ENCODE results near the gene BHMT.
"Not testable (repeated sequence)": the region's sequence is repeated elsewhere in the genome, so short reads cannot be mapped to it uniquely, and the experiment has no call there.

The BHMT gene

GRCh38 chr5:79111960-79112702, 522 bp downstream of the BHMT start:
- DNase-seq (ENCODE audit: low read depth in 2 of 3, low spot score in 1 of 3): no peak

- no peak for DNase-seq (ENCODE audit: low read depth in 2 of 3, low spot score in 1 of 3)
Measured at GRCh38 chr5:79112703-79113058, 1.1 kb downstream of the BHMT start.

GRCh38 chr5:79119486-79119885, 7.9 kb downstream of the BHMT start:
- no peak for DNase-seq (ENCODE audit: low read depth in 2 of 3, low spot score in 1 of 3)

- DNase-seq (ENCODE audit: low read depth in 2 of 3, low spot score in 1 of 3): no peak
Measured at GRCh38 chr5:79120221-79120620, 8.6 kb downstream of the BHMT start.

- DNase-seq (ENCODE audit: low read depth in 2 of 3, low spot score in 1 of 3): no peak
Measured at GRCh38 chr5:79122973-79123372, 11.4 kb downstream of the BHMT start.

GRCh38 chr5:79124607-79125006, 13.0 kb downstream of the BHMT start:
- DNase-seq (ENCODE audit: low read depth in 2 of 3, low spot score in 1 of 3): no peak

GRCh38 chr5:79130781-79131180, 19.2 kb downstream of the BHMT start:
- no peak for DNase-seq (ENCODE audit: low read depth in 2 of 3, low spot score in 1 of 3)

- DNase-seq (ENCODE audit: low read depth in 2 of 3, low spot score in 1 of 3): no peak
Measured at GRCh38 chr5:79133121-79133656, 21.6 kb downstream of the BHMT start.

- peak; percentile 50 to 72 (median 57) for DNase-seq (ENCODE audit: low read depth in 2 of 3, low spot score in 1 of 3)
Measured at GRCh38 chr5:79133657-79134451, 22.2 kb downstream of the BHMT start.

- no peak for DNase-seq (ENCODE audit: low read depth in 2 of 3, low spot score in 1 of 3)
Measured at GRCh38 chr5:79135790-79136553, 24.4 kb downstream of the BHMT start.

GRCh38 chr5:79136618-79137017, 25.0 kb downstream of the BHMT start:
- no peak for DNase-seq (ENCODE audit: low read depth in 2 of 3, low spot score in 1 of 3)

GRCh38 chr5:79140553-79140952, 28.9 kb downstream of the BHMT start:
- no peak for DNase-seq (ENCODE audit: low read depth in 2 of 3, low spot score in 1 of 3)

- no peak for DNase-seq (ENCODE audit: low read depth in 2 of 3, low spot score in 1 of 3)
Measured at GRCh38 chr5:79143684-79144379, 32.2 kb downstream of the BHMT start.

- no peak for DNase-seq (ENCODE audit: low read depth in 2 of 3, low spot score in 1 of 3)
Measured at GRCh38 chr5:79147076-79147475, 35.5 kb downstream of the BHMT start.

- no peak for DNase-seq (ENCODE audit: low read depth in 2 of 3, low spot score in 1 of 3)
Measured at GRCh38 chr5:79149433-79149832, 37.8 kb downstream of the BHMT start.

- no peak for DNase-seq (ENCODE audit: low read depth in 2 of 3, low spot score in 1 of 3)
Measured at GRCh38 chr5:79151942-79152671, 40.5 kb downstream of the BHMT start.

- DNase-seq (ENCODE audit: low read depth in 2 of 3, low spot score in 1 of 3): no peak
Measured at GRCh38 chr5:79157305-79157704, 45.7 kb downstream of the BHMT start.

- not testable (repeated sequence) for DNase-seq (ENCODE audit: low read depth in 2 of 3, low spot score in 1 of 3)
Measured at GRCh38 chr5:79161647-79162046, 50.0 kb downstream of the BHMT start.

- DNase-seq (ENCODE audit: low read depth in 2 of 3, low spot score in 1 of 3): no peak
Measured at GRCh38 chr5:79168031-79168430, 56.4 kb downstream of the BHMT start.

GRCh38 chr5:79170661-79171060, 59.1 kb downstream of the BHMT start:
- no peak for DNase-seq (ENCODE audit: low read depth in 2 of 3, low spot score in 1 of 3)
